HepG2 (cell line): ENCODE results near the gene MYADML2. TPM values are rescaled to one million over a fixed set of nuclear protein-coding genes. Genes with fewer than 3 reads are reported as not detected.

ENCODE experiments used
- BRCA1 ChIP-seq: sonication (generic); formaldehyde crosslinking; IDR thresholded peaks from 2 replicates; pipeline ENCODE4 v1.4.0; 2020; ENCODE audit warnings: missing genetic modification reagents
- FOXM1 ChIP-seq: sonication (generic); formaldehyde crosslinking; IDR thresholded peaks from 2 replicates; pipeline ENCODE4 v1.5.0; 2020; ENCODE audit warnings: missing genetic modification reagents
- IRF2 ChIP-seq: IDR thresholded peaks from 2 replicates; pipeline ENCODE4 v1.6.1; 2018; ENCODE audit warnings: missing genetic modification reagents, missing compliant biosample characterization
- PHF8 ChIP-seq: sonication (generic); formaldehyde crosslinking; IDR thresholded peaks from 2 replicates; pipeline ENCODE4 v1.5.0; 2020; ENCODE audit warnings: missing genetic modification reagents
- SOX5 ChIP-seq: IDR thresholded peaks from 2 replicates; pipeline ENCODE4 v1.6.1; 2016; ENCODE audit warnings: borderline replicate concordance
- YEATS4 ChIP-seq: sonication (generic); formaldehyde crosslinking; IDR thresholded peaks from 2 replicates; pipeline ENCODE4 v1.4.0; 2020; ENCODE audit warnings: missing genetic modification reagents, borderline replicate concordance
- ZBTB40 ChIP-seq, 2 experiments: fragments of 450-650 bp in 1 of 2; sonication (generic) in 1 of 2; formaldehyde crosslinking in 1 of 2; IDR thresholded peaks; 2 replicates each; pipeline versions ENCODE4 v1.6.1 to v1.8.0; 2016 to 2022; ENCODE audit warnings: antibody characterized with exemption in 1 of 2, mild to moderate bottlenecking in 1 of 2, missing genetic modification reagents in 1 of 2
- ZBTB46 ChIP-seq: sonication (generic); formaldehyde crosslinking; IDR thresholded peaks from 2 replicates; pipeline ENCODE4 v1.4.0; 2020; ENCODE audit warnings: mild to moderate bottlenecking, missing genetic modification reagents, borderline replicate concordance
- ZFP62 ChIP-seq: sonication (generic); formaldehyde crosslinking; IDR thresholded peaks from 2 replicates; pipeline ENCODE4 v1.4.0; 2020; ENCODE audit warnings: missing genetic modification reagents
- ZFP90 ChIP-seq: sonication (generic); formaldehyde crosslinking; IDR thresholded peaks from 2 replicates; pipeline ENCODE4 v1.8.0; 2022; ENCODE audit warnings: missing genetic modification reagents, mild to moderate bottlenecking, inconsistent platforms, borderline replicate concordance
- ZFX ChIP-seq: sonication (generic); formaldehyde crosslinking; IDR thresholded peaks from 2 replicates; pipeline ENCODE4 v1.4.0; 2020; ENCODE audit warnings: mild to moderate bottlenecking, low read depth, missing genetic modification reagents, moderate library complexity
- ZNF281 ChIP-seq: sonication (generic); formaldehyde crosslinking; IDR thresholded peaks from 2 replicates; pipeline ENCODE4 v1.4.0; 2020; ENCODE audit warnings: missing genetic modification reagents, borderline replicate concordance
- ZNF414 ChIP-seq: sonication (generic); formaldehyde crosslinking; IDR thresholded peaks from 2 replicates; pipeline ENCODE4 v1.5.0; 2020; ENCODE audit warnings: missing genetic modification reagents
- polyA plus RNA-seq, 8 experiments: library from polyadenylated mRNA; depleted of rRNA in 3 of 8; stranded (reverse) in 7 of 8; unstranded in 1 of 8; fragments of >200 nt; fragmentation: Illumina TruSeq in 4 of 8; extraction: Trizol in 4 of 8; gene quantifications; 2 replicates each; pipeline versions ENCODE4 v1.2.1 to v1.2.3, GENCODE V29; 2011 to 2016; ENCODE audit warnings: low read depth in 4 of 8, missing spikeins in 1 of 8, mixed read lengths in 1 of 8; ENCODE audit not compliant: insufficient read depth in 1 of 8
- total RNA-seq, 5 experiments: library from RNA; depleted of rRNA; stranded (reverse); fragments of >200 nt; fragmentation: Illumina TruSeq; extraction: Trizol; gene quantifications; 2 replicates each; pipeline ENCODE4 v1.2.3, GENCODE V29; 2016; ENCODE audit warnings: low read depth in 1 of 5

MYADML2 gene
- total and polyA plus RNA-seq, 2 of the 13 experiments (the other 11 are each of a cell fraction or from before 2014, with no cell fraction given) = not detected

GRCh38 chr17:81993729-81994592, 46.9 kb upstream of the MYADML2 start (continued):
- TF ChIP-seq ZBTB40 (IDR thresholded peaks at IDR 0.05) (no peak), ZBTB40 (CRISPR knock-in tag; IDR thresholded peaks at IDR 0.05) (peak; percentile 63; the same call in 1 of the 2 replicates), FOXM1 (CRISPR knock-in tag) (no peak), ZFP90 (CRISPR knock-in tag) (peak; percentile 37), SOX5 (CRISPR knock-in tag) (peak; percentile 22; the same call in 1 of the 2 replicates), ZNF281 (CRISPR knock-in tag) (peak; percentile 12; the same call in 1 of the 2 replicates), BRCA1 (no peak), ZNF414 (no peak), ZBTB46 (CRISPR knock-in tag) (no peak), IRF2 (CRISPR knock-in tag) (no peak; the same call in 1 of the 2 replicates), ZFX (CRISPR knock-in tag) (peak; percentile 78), YEATS4 (CRISPR knock-in tag) (peak; percentile 8; the same call in 1 of the 2 replicates), PHF8 (CRISPR knock-in tag) (no peak), ZFP62 (CRISPR knock-in tag) (no peak)
